DMS153 (cell line): ENCODE measurements around the gene SLC17A4.
"Not testable (repeated sequence)": the region's sequence is repeated elsewhere in the genome, so short reads cannot be mapped to it uniquely, and the experiment has no call there.

Experiments
- DNase-seq: peaks from one replicate; lab custom pipeline; 2025; lab: John Stamatoyannopoulos, UW

Gene SLC17A4

GRCh38 chr6:25754535-25754934 is at the start of gene SLC17A4:
SLC17A4 (plus strand) TSS chr6:25754742; CDS start chr6:25761963, 7,221 bp downstream.
- DNase-seq = no peak

- DNase-seq = peak; percentile 30
Measured at GRCh38 chr6:25706314-25707014, 48.1 kb upstream of the SLC17A4 start.

GRCh38 chr6:25709761-25710160 is 44.8 kb upstream of the SLC17A4 start:
- no peak for DNase-seq

GRCh38 chr6:25710287-25710686 is 44.3 kb upstream of the SLC17A4 start:
- DNase-seq = no peak

GRCh38 chr6:25713824-25714223 is 40.7 kb upstream of the SLC17A4 start:
- DNase-seq = no peak

- DNase-seq = no peak
Measured at GRCh38 chr6:25714765-25715164, 39.8 kb upstream of the SLC17A4 start.

- no peak for DNase-seq
Measured at GRCh38 chr6:25715794-25716193, 38.7 kb upstream of the SLC17A4 start.

- peak; percentile 14 for DNase-seq
Measured at GRCh38 chr6:25717866-25718740, 36.4 kb upstream of the SLC17A4 start.

- DNase-seq = no peak
Measured at GRCh38 chr6:25726122-25726911, 28.2 kb upstream of the SLC17A4 start.

GRCh38 chr6:25727028-25727427 is 27.5 kb upstream of the SLC17A4 start:
- DNase-seq = no peak

- no peak for DNase-seq
Measured at GRCh38 chr6:25730907-25731306, 23.6 kb upstream of the SLC17A4 start.

- DNase-seq = no peak
Measured at GRCh38 chr6:25731721-25732120, 22.8 kb upstream of the SLC17A4 start.

GRCh38 chr6:25732468-25733198 is 21.9 kb upstream of the SLC17A4 start:
- no peak for DNase-seq

GRCh38 chr6:25735261-25735660 is 19.3 kb upstream of the SLC17A4 start:
- DNase-seq = no peak

GRCh38 chr6:25743868-25744267 is 10.7 kb upstream of the SLC17A4 start:
- DNase-seq = no peak

- no peak for DNase-seq
Measured at GRCh38 chr6:25745836-25746235, 8.7 kb upstream of the SLC17A4 start.

- no peak for DNase-seq
Measured at GRCh38 chr6:25746968-25747367, 7.6 kb upstream of the SLC17A4 start.

- DNase-seq = no peak
Measured at GRCh38 chr6:25747477-25747876, 7.1 kb upstream of the SLC17A4 start.

- DNase-seq = no peak
Measured at GRCh38 chr6:25748049-25748448, 6.5 kb upstream of the SLC17A4 start.

- not testable (repeated sequence) for DNase-seq
Measured at GRCh38 chr6:25748601-25749517, 5.7 kb upstream of the SLC17A4 start.

GRCh38 chr6:25749837-25750236 is 4.7 kb upstream of the SLC17A4 start:
- no peak for DNase-seq
